ENCODE measurements around the gene ZNF532.

The ZNF532 gene

DNA sequence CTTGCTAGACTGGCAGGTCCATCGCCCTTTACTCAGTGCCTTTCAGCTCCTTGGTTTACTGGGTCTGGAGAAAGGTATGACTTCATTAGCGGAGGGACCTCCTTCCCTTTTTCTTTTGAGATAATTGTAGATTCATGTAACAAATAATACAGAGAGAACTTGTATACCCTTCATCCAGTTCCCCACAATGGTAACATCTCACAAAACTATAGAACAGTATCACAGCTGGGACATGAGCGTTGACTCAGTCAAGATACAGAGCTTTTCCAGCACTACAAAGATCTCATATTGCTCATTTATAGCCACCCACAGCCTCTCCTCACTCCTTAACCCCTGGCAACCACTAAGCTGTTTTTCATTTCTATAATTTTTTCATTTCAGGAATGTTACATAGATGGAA, 59.8 kb downstream of the ZNF532 start:
- Histone ChIP-seq H3K9ac (ENCODE audit: low read depth, low read length) (no peak overlapping the region), H3K4me1 (ENCODE audit: insufficient read depth, low read length) (no peaks in the 10 kb centered on the region), H3K36me3 (ENCODE audit: insufficient read depth, low read length) (no peaks in the 10 kb centered on the region), H3K4me2 (ENCODE audit: insufficient read depth, low read length) (no peak overlapping the region), H3K4me3 (ENCODE audit: low read depth in 1 of 2, low read length in 2 of 2) (no peak overlapping the region), H4K20me1 (ENCODE audit: insufficient read depth, low read length) (no peaks in the 10 kb centered on the region), H3K27me3 (ENCODE audit: insufficient read depth, low read length, poor library complexity) (no peaks in the 10 kb centered on the region), H3K9me3 (ENCODE audit: insufficient read depth, low read length, severe bottlenecking) (no peaks in the 10 kb centered on the region), H2AFZ (ENCODE audit: low read depth, low read length) (no peak overlapping the region), H3K79me2 (ENCODE audit: insufficient read depth, low read length) (no peaks in the 10 kb centered on the region), H3K27ac (ENCODE audit: low read length) (no peak overlapping the region)
- no peak for TF ChIP-seq EZH2 (IDR thresholded peaks at IDR 0.05; ENCODE audit: borderline replicate concordance, low read depth, low read length, severe bottlenecking)
- TF ChIP-seq, protein P1, sequence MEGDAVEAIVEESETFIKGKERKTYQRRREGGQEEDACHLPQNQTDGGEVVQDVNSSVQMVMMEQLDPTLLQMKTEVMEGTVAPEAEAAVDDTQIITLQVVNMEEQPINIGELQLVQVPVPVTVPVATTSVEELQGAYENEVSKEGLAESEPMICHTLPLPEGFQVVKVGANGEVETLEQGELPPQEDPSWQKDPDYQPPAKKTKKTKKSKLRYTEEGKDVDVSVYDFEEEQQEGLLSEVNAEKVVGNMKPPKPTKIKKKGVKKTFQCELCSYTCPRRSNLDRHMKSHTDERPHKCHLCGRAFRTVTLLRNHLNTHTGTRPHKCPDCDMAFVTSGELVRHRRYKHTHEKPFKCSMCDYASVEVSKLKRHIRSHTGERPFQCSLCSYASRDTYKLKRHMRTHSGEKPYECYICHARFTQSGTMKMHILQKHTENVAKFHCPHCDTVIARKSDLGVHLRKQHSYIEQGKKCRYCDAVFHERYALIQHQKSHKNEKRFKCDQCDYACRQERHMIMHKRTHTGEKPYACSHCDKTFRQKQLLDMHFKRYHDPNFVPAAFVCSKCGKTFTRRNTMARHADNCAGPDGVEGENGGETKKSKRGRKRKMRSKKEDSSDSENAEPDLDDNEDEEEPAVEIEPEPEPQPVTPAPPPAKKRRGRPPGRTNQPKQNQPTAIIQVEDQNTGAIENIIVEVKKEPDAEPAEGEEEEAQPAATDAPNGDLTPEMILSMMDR (IDR thresholded peaks at IDR 0.05; ENCODE audit: borderline replicate concordance, extremely low read depth, low read length, poor library complexity, severe bottlenecking): no peak
- ATAC-seq (ENCODE audit: insufficient read depth, low read depth): no peak
- no peak for DNase-seq

DNA sequence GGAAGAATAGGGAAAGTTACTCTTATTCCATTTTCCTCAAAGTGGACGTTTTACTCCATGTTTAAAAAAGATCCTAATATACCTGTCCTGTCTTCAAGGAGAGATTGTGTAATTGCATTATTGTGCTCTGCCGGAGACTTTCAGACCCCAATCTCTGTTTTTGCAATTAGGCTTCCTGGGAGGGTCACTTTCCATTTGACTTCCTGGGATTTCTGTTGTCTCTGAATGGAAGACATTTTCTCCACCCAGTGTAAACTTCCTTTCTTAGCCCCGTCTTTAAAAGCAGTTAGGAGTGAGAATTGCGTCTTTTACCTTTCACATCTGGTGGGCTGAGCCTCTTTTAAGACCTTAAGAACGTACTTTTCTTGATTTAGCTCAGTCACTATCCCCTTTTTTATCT, 63.0 kb downstream of the ZNF532 start:
- H3K27me3 ChIP-seq (ENCODE audit: insufficient read depth, low read length, poor library complexity): peaks cover 10% of the 10 kb centered on the region
- no peak for ATAC-seq (ENCODE audit: insufficient read depth, low read depth)
- H3K4me3 ChIP-seq (ENCODE audit: low read depth in 1 of 2, low read length in 2 of 2): no peak overlapping the region
- no peaks in the 10 kb centered on the region for H3K9me3 ChIP-seq (ENCODE audit: insufficient read depth, low read length, severe bottlenecking)
- no peak overlapping the region for H3K9ac ChIP-seq (ENCODE audit: low read depth, low read length)
- H3K27ac ChIP-seq (ENCODE audit: low read length): no peak overlapping the region
- H3K79me2 ChIP-seq (ENCODE audit: insufficient read depth, low read length): no peaks in the 10 kb centered on the region
- no peak for DNase-seq
- H3K4me2 ChIP-seq (ENCODE audit: insufficient read depth, low read length): no peak overlapping the region
- no peak overlapping the region for H2AFZ ChIP-seq (ENCODE audit: low read depth, low read length)
- TF ChIP-seq, protein P1 (IDR thresholded peaks at IDR 0.05; ENCODE audit: borderline replicate concordance, extremely low read depth, low read length, poor library complexity, severe bottlenecking): no peak
- TF ChIP-seq EZH2 (IDR thresholded peaks at IDR 0.05; ENCODE audit: borderline replicate concordance, low read depth, low read length, severe bottlenecking): no peak
- H3K4me1 ChIP-seq (ENCODE audit: insufficient read depth, low read length): no peaks in the 10 kb centered on the region
- H4K20me1 ChIP-seq (ENCODE audit: insufficient read depth, low read length): no peaks in the 10 kb centered on the region
- H3K36me3 ChIP-seq (ENCODE audit: insufficient read depth, low read length): no peaks in the 10 kb centered on the region

DNA sequence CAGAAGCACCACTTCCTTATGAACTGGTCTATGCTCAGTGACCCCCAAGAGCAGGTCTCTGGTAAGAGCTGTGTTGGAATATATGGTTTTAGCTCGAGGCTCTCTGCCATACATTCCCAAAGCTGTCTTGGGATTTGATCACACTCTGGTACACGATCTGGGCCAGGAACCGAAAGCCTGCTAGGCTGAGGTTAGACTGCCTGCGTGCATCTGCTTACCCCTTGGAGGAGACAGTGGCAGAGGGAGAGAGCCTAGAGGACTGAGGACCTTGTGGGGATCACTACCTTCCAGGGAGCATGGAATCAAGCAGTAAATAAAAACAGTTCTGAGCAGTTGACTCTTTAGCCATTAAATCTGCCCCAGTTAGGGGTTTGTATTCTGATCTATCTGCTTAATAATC, 63.7 kb downstream of the ZNF532 start:
- Histone ChIP-seq H3K9ac (ENCODE audit: low read depth, low read length) (no peak overlapping the region), H3K4me3 (ENCODE audit: low read depth in 1 of 2, low read length in 2 of 2) (no peak overlapping the region), H3K9me3 (ENCODE audit: insufficient read depth, low read length, severe bottlenecking) (no peaks in the 10 kb centered on the region), H3K4me1 (ENCODE audit: insufficient read depth, low read length) (no peaks in the 10 kb centered on the region), H3K36me3 (ENCODE audit: insufficient read depth, low read length) (no peaks in the 10 kb centered on the region), H3K79me2 (ENCODE audit: insufficient read depth, low read length) (no peaks in the 10 kb centered on the region), H4K20me1 (ENCODE audit: insufficient read depth, low read length) (no peaks in the 10 kb centered on the region), H3K4me2 (ENCODE audit: insufficient read depth, low read length) (no peak overlapping the region), H2AFZ (ENCODE audit: low read depth, low read length) (no peak overlapping the region), H3K27me3 (ENCODE audit: insufficient read depth, low read length, poor library complexity) (peaks cover 10% of the 10 kb centered on the region), H3K27ac (ENCODE audit: low read length) (no peak overlapping the region)
- DNase-seq (no peak), ATAC-seq (ENCODE audit: insufficient read depth, low read depth) (no peak)
- no peak for TF ChIP-seq EZH2 (IDR thresholded peaks at IDR 0.05; ENCODE audit: borderline replicate concordance, low read depth, low read length, severe bottlenecking)
- TF ChIP-seq, protein P1 (IDR thresholded peaks at IDR 0.05; ENCODE audit: borderline replicate concordance, extremely low read depth, low read length, poor library complexity, severe bottlenecking): no peak

DNA sequence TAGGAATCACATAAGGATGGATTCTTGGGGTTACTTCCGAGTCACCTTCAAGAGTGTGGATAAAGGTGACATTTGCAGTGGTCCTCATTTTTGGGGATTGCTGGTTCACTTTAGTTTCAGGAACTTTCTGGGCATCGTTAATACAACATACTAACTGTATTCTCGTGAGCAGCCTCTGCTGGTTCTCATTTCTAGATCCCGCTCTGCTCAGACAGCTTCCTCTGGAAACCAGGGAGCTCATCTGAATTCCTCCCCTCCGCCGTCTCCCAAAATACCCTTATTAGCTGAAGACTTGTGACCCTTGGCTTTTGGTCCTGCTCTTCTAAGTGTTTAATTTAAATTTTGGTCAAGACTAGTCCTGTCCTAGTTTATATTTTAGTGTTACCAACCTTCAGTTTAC, 64.5 kb downstream of the ZNF532 start:
- no peaks in the 10 kb centered on the region for H4K20me1 ChIP-seq (ENCODE audit: insufficient read depth, low read length)
- peaks cover 10% of the 10 kb centered on the region for H3K27me3 ChIP-seq (ENCODE audit: insufficient read depth, low read length, poor library complexity)
- ATAC-seq (ENCODE audit: insufficient read depth, low read depth): no peak
- H3K4me2 ChIP-seq (ENCODE audit: insufficient read depth, low read length): no peak overlapping the region
- H3K79me2 ChIP-seq (ENCODE audit: insufficient read depth, low read length): no peaks in the 10 kb centered on the region
- H3K27ac ChIP-seq (ENCODE audit: low read length): no peak overlapping the region
- H3K4me1 ChIP-seq (ENCODE audit: insufficient read depth, low read length): no peaks in the 10 kb centered on the region
- H3K9me3 ChIP-seq (ENCODE audit: insufficient read depth, low read length, severe bottlenecking): no peaks in the 10 kb centered on the region
- no peak overlapping the region for H2AFZ ChIP-seq (ENCODE audit: low read depth, low read length)
- no peak overlapping the region for H3K4me3 ChIP-seq (ENCODE audit: low read depth in 1 of 2, low read length in 2 of 2)
- H3K36me3 ChIP-seq (ENCODE audit: insufficient read depth, low read length): no peaks in the 10 kb centered on the region
- TF ChIP-seq, protein P1 (IDR thresholded peaks at IDR 0.05; ENCODE audit: borderline replicate concordance, extremely low read depth, low read length, poor library complexity, severe bottlenecking): no peak
- TF ChIP-seq EZH2 (IDR thresholded peaks at IDR 0.05; ENCODE audit: borderline replicate concordance, low read depth, low read length, severe bottlenecking): no peak
- H3K9ac ChIP-seq (ENCODE audit: low read depth, low read length): no peak overlapping the region
- DNase-seq: no peak

Measured in DND-41 (cell line).